Uterus (tissue), 2 donors: ENCODE data around the gene PSKH1.

ENCODE experiments used
- POLR2A ChIP-seq, 2 donors: fragments of 450-650 bp; IDR thresholded peaks; one replicate each; pipeline ENCODE4 v1.6.1; 2016; ENCODE audit warnings: antibody characterized with exemption in 2 of 2, mild to moderate bottlenecking in 1 of 2, moderate library complexity in 1 of 2
- TF ChIP-seq, protein P1 (sequence below), 4 experiments: fragments of 200-600 bp in 2 of 4; fragments of 450-650 bp in 2 of 4; sonication (generic) in 2 of 4; IDR thresholded peaks; one replicate each; pipeline ENCODE4 v1.5.1; 2016 to 2019; ENCODE audit warnings: antibody characterized with exemption in 4 of 4, mild to moderate bottlenecking in 2 of 4, moderate library complexity in 1 of 4

DNA sequence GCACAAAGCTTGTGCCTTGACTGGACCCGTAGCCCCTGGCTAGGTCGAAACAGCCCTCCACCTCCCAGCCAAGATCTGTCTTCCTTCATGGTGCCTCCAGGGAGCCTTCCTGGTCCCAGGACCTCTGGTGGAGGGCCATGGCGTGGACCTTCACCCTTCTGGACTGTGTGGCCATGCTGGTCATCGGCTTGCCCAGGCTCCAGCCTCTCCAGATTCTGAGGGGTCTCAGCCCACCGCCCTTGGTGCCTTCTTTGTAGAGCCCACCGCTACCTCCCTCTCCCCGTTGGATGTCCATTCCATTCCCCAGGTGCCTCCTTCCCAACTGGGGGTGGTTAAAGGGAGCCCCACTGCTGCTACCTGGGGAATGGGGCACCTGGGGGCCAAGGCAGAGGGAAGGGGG, 35.1 kb downstream of the PSKH1 start:
- TF ChIP-seq, protein P1, sequence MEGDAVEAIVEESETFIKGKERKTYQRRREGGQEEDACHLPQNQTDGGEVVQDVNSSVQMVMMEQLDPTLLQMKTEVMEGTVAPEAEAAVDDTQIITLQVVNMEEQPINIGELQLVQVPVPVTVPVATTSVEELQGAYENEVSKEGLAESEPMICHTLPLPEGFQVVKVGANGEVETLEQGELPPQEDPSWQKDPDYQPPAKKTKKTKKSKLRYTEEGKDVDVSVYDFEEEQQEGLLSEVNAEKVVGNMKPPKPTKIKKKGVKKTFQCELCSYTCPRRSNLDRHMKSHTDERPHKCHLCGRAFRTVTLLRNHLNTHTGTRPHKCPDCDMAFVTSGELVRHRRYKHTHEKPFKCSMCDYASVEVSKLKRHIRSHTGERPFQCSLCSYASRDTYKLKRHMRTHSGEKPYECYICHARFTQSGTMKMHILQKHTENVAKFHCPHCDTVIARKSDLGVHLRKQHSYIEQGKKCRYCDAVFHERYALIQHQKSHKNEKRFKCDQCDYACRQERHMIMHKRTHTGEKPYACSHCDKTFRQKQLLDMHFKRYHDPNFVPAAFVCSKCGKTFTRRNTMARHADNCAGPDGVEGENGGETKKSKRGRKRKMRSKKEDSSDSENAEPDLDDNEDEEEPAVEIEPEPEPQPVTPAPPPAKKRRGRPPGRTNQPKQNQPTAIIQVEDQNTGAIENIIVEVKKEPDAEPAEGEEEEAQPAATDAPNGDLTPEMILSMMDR (IDR thresholded peaks at IDR 0.05) = no peak
- TF ChIP-seq POLR2A (IDR thresholded peaks at IDR 0.05) = no peak
